SJCRH30 (cell line): ENCODE measurements around the gene LTBP1. TPM values are rescaled to one million over a fixed set of nuclear protein-coding genes. Genes with fewer than 3 reads are reported as not detected.
"Not testable (repeated sequence)": the region's sequence is repeated elsewhere in the genome, so short reads cannot be mapped to it uniquely, and the experiment has no call there.

Experiments
- DNase-seq, 2 experiments: peaks; one replicate each; pipeline ENCODE4 v3.0.0-alpha.2; 2015 to 2020
- H3K27ac ChIP-seq: fragments of 250-450 bp; sonication (Bioruptor Pico); 2 replicates; pipeline ENCODE4 v1.5.1; 2020; ENCODE audit warnings: mild to moderate bottlenecking, moderate library complexity
- H3K27me3 ChIP-seq: fragments of 250-450 bp; sonication (Bioruptor Pico); 2 replicates; pipeline ENCODE4 v1.5.1; 2020; ENCODE audit warnings: mild to moderate bottlenecking, moderate library complexity
- H3K36me3 ChIP-seq: fragments of 250-450 bp; sonication (Bioruptor Pico); 2 replicates; pipeline ENCODE4 v1.5.1; 2020; ENCODE audit warnings: mild to moderate bottlenecking, moderate library complexity
- H3K4me1 ChIP-seq: fragments of 250-450 bp; sonication (Bioruptor Pico); 2 replicates; pipeline ENCODE4 v1.5.1; 2020; ENCODE audit warnings: mild to moderate bottlenecking, moderate library complexity
- H3K4me3 ChIP-seq: fragments of 250-450 bp; sonication (Bioruptor Pico); 2 replicates; pipeline ENCODE4 v1.5.1; 2020; ENCODE audit warnings: mild to moderate bottlenecking, moderate library complexity
- H3K9me3 ChIP-seq: fragments of 250-450 bp; sonication (Bioruptor Pico); replicated peaks from 2 replicates; pipeline ENCODE4 v1.5.1; 2020; ENCODE audit warnings: mild to moderate bottlenecking, moderate library complexity
- total RNA-seq: library from RNA; depleted of rRNA; stranded (reverse); fragments of >200 nt; shearing (Covaris generic); gene quantifications from 2 replicates; pipeline ENCODE4 v1.2.3, GENCODE V29; 2014

Gene LTBP1
- total RNA-seq, 1 experiment from 2014 or later = 63.1 TPM

DNA sequence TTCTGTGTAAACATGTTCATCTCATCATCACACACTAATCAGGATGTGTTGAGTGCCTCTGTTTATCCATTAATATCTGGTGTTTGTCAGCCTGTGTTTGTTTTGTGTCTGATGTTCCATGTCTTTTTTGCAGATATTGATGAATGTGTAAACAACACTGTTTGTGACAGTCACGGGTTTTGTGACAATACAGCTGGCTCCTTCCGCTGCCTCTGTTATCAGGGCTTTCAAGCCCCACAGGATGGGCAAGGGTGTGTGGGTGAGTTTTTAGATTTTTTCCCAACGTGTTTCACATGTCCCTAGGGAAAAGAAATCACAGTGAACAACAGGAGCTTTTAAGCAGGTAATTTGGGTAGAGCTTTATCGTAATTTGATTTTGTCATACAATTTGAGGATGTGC lies 396.0 kb downstream of the LTBP1 start:
- DNase-seq = no peak
- H3K27me3 ChIP-seq = no peaks in the 10 kb centered on the region
- no peaks in the 10 kb centered on the region for H3K4me1 ChIP-seq
- H3K4me3 ChIP-seq = no peak overlapping the region
- peaks cover 3% of the 10 kb centered on the region; the same call in 1 of the 2 replicates for H3K36me3 ChIP-seq
- no peak overlapping the region for H3K27ac ChIP-seq
- no peaks in the 10 kb centered on the region for H3K9me3 ChIP-seq

GRCh38 chr2:33343387-33343895 lies 396.7 kb downstream of the LTBP1 start:
- Histone ChIP-seq H3K4me1 (no peaks in the 10 kb centered on the region), H3K27me3 (no peaks in the 10 kb centered on the region), H3K27ac (no peak overlapping the region), H3K36me3 (peaks cover 5% of the 10 kb centered on the region; the same call in 1 of the 2 replicates), H3K4me3 (no peak overlapping the region), H3K9me3 (no peaks in the 10 kb centered on the region)
- no peak for DNase-seq

- Histone ChIP-seq H3K9me3 (no peaks in the 10 kb centered on the region), H3K27me3 (no peaks in the 10 kb centered on the region), H3K4me1 (no peaks in the 10 kb centered on the region), H3K27ac (no peak overlapping the region), H3K36me3 (peaks cover 10% of the 10 kb centered on the region; the same call in 1 of the 2 replicates), H3K4me3 (no peak overlapping the region)
- DNase-seq = peak in 1 of 2 experiments; percentile 16
Observed at GRCh38 chr2:33344230-33344629, 397.5 kb downstream of the LTBP1 start.

- H3K4me3 ChIP-seq = no peak overlapping the region
- H3K36me3 ChIP-seq = peaks cover 13% of the 10 kb centered on the region; the same call in 1 of the 2 replicates
- no peaks in the 10 kb centered on the region for H3K27me3 ChIP-seq
- H3K9me3 ChIP-seq = no peaks in the 10 kb centered on the region
- no peak for DNase-seq
- no peak overlapping the region for H3K27ac ChIP-seq
- H3K4me1 ChIP-seq = no peaks in the 10 kb centered on the region
Observed at GRCh38 chr2:33347856-33348255, 401.1 kb downstream of the LTBP1 start.

- no peak overlapping the region for H3K4me3 ChIP-seq
- H3K4me1 ChIP-seq = no peaks in the 10 kb centered on the region
- H3K36me3 ChIP-seq = peaks cover 25% of the 10 kb centered on the region
- DNase-seq = no peak
- no peak overlapping the region for H3K27ac ChIP-seq
- H3K9me3 ChIP-seq = peaks cover 5% of the 10 kb centered on the region
- no peaks in the 10 kb centered on the region for H3K27me3 ChIP-seq
Observed at GRCh38 chr2:33350632-33351031, 403.9 kb downstream of the LTBP1 start.

- Histone ChIP-seq H3K27me3 (no peaks in the 10 kb centered on the region), H3K4me1 (no peaks in the 10 kb centered on the region), H3K9me3 (peaks cover 14% of the 10 kb centered on the region), H3K36me3 (peaks cover 32% of the 10 kb centered on the region), H3K4me3 (no peak overlapping the region), H3K27ac (no peak overlapping the region)
- no peak for DNase-seq
Observed at GRCh38 chr2:33351781-33352180, 405.0 kb downstream of the LTBP1 start.

DNA sequence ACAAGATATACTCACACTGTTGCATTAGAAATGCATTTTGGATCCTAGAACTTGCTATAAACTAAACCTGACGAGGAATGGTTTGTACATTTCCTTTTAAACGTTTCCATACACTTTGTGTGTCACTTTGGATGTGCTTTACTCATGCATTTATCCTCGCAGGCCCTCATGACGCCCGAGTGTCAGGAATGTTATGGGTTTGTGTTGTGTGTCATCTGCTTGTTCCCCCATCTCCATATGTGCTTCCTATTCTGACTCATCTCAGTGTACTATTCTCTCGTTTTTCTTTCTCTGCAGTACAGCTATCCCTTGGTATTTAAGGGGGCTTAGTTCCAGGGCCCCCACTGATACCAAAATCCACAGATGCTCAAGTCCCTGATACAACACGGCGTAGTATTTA lies 408.2 kb downstream of the LTBP1 start:
- Histone ChIP-seq H3K4me3 (no peak overlapping the region), H3K9me3 (peaks cover 20% of the 10 kb centered on the region), H3K4me1 (no peaks in the 10 kb centered on the region), H3K36me3 (peaks cover 28% of the 10 kb centered on the region), H3K27me3 (no peaks in the 10 kb centered on the region), H3K27ac (no peak overlapping the region)
- DNase-seq = no peak

- H3K27me3 ChIP-seq = no peaks in the 10 kb centered on the region
- no peak overlapping the region for H3K27ac ChIP-seq
- H3K4me1 ChIP-seq = no peaks in the 10 kb centered on the region
- H3K36me3 ChIP-seq = peaks cover 23% of the 10 kb centered on the region
- H3K4me3 ChIP-seq = no peak overlapping the region
- peaks cover 20% of the 10 kb centered on the region for H3K9me3 ChIP-seq
- no peak for DNase-seq
Observed at GRCh38 chr2:33358878-33359277, 412.1 kb downstream of the LTBP1 start.

GRCh38 chr2:33363325-33364298 lies 416.9 kb downstream of the LTBP1 start:
- DNase-seq = no peak
- no peak overlapping the region for H3K4me3 ChIP-seq
- H3K27me3 ChIP-seq = no peaks in the 10 kb centered on the region
- no peaks in the 10 kb centered on the region for H3K9me3 ChIP-seq
- H3K36me3 ChIP-seq = peaks cover 13% of the 10 kb centered on the region; the same call in 1 of the 2 replicates
- H3K4me1 ChIP-seq = no peaks in the 10 kb centered on the region
- no peak overlapping the region for H3K27ac ChIP-seq

- Histone ChIP-seq H3K27ac (no peak overlapping the region), H3K36me3 (peaks cover 13% of the 10 kb centered on the region; the same call in 1 of the 2 replicates), H3K4me3 (no peak overlapping the region), H3K4me1 (no peaks in the 10 kb centered on the region), H3K9me3 (no peaks in the 10 kb centered on the region), H3K27me3 (no peaks in the 10 kb centered on the region)
- DNase-seq = no peak
Observed at GRCh38 chr2:33365264-33365970, 418.7 kb downstream of the LTBP1 start.

DNA sequence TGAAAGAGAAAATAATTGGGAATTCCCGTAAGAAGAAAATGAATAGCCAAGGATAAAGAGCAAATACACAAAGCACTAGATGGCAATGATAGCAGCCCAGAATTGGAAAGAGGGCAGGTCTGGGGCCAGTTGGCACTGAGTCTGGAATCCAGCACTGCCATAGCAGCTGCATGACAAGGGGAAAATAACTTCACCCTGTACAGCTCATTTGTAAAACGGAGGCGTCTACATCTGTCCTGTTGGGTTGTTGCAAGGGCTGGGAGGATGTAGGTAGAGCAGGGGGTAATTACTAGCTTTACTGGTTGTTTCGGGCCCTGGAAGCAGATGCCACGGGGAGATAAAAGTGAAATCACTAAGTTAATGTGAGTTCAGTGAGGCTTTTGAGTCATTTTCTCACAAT lies 419.7 kb downstream of the LTBP1 start:
- H3K27me3 ChIP-seq = no peaks in the 10 kb centered on the region
- H3K4me3 ChIP-seq = no peak overlapping the region
- H3K27ac ChIP-seq = no peak overlapping the region
- no peaks in the 10 kb centered on the region for H3K4me1 ChIP-seq
- H3K36me3 ChIP-seq = peaks cover 13% of the 10 kb centered on the region; the same call in 1 of the 2 replicates
- no peaks in the 10 kb centered on the region for H3K9me3 ChIP-seq
- DNase-seq = no peak

GRCh38 chr2:33368524-33368923 lies 421.8 kb downstream of the LTBP1 start:
- H3K4me1 ChIP-seq = not testable (repeated sequence)
- H3K36me3 ChIP-seq = peaks cover 11% of the 10 kb centered on the region; the same call in 1 of the 2 replicates

DNA sequence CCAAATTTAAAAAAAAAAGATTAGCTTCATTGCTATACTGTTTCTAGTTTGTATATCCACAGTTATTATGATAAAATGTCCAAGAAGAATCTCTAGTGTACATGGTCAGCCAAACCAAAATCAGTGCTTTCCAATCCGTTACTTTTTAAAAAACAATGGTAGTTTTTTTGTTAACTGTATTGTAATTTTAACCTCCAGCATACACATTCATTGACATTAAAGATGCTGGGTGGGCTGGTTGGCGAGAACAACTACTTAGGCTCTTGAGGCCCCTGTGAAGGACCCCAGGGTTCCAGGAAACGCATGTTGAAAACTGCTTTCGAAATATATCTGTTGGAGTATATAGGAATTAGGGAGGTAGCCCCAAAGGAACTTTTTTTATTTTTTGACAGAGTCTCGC lies 422.4 kb downstream of the LTBP1 start:
- H3K36me3 ChIP-seq = peaks cover 4% of the 10 kb centered on the region; the same call in 1 of the 2 replicates
- no peak overlapping the region for H3K27ac ChIP-seq
- DNase-seq = no peak
- no peaks in the 10 kb centered on the region for H3K4me1 ChIP-seq
- no peak overlapping the region for H3K4me3 ChIP-seq
- no peaks in the 10 kb centered on the region for H3K9me3 ChIP-seq
- H3K27me3 ChIP-seq = no peaks in the 10 kb centered on the region

More at GRCh38 chr2:33368524-33368923, 421.8 kb downstream of the LTBP1 start:
- H3K9me3 ChIP-seq, H3K27ac ChIP-seq, DNase-seq, H3K4me3 ChIP-seq, H3K27me3 ChIP-seq: not testable (repeated sequence)

- no peak for DNase-seq
- Histone ChIP-seq H3K27ac (no peak overlapping the region), H3K36me3 (peaks cover 2% of the 10 kb centered on the region; the same call in 1 of the 2 replicates), H3K9me3 (no peaks in the 10 kb centered on the region), H3K27me3 (no peaks in the 10 kb centered on the region), H3K4me1 (no peaks in the 10 kb centered on the region), H3K4me3 (no peak overlapping the region)
Observed at GRCh38 chr2:33370636-33371265, 424.0 kb downstream of the LTBP1 start.
